GM23338 (cell line): ENCODE results near the gene KCMF1. TPM values are rescaled to one million over a fixed set of nuclear protein-coding genes. Genes with fewer than 3 reads are reported as not detected.

Experiments used
- ATAC-seq: fragments of 200-7000 bp; cut with Tn5 transposase; 3 replicates; pipeline ENCODE4 v1.9.1; 2020
- DNase-seq: peaks from one replicate; pipeline ENCODE4 v3.0.0-alpha.2; 2015; ENCODE audit warnings: low spot score
- H2AFZ ChIP-seq: fragments of 200-600 bp; sonication (generic); 2 replicates; pipeline ENCODE4 v1.8.0; 2016; ENCODE audit warnings: antibody characterized with exemption, mild to moderate bottlenecking, moderate library complexity
- H3F3A ChIP-seq: fragments of 200-600 bp; sonication (generic); replicated peaks from 2 replicates; pipeline ENCODE4 v1.8.0; 2017; ENCODE audit warnings: antibody characterized with exemption, mixed run types, low read depth
- H3K27ac ChIP-seq: fragments of 200-600 bp; sonication (generic); 2 replicates; pipeline ENCODE4 v1.6.1; 2016; ENCODE audit warnings: low read depth
- H3K27me3 ChIP-seq: fragments of 200-600 bp; sonication (generic); 2 replicates; pipeline ENCODE4 v1.8.0; 2016; ENCODE audit warnings: mild to moderate bottlenecking, mixed run types, moderate library complexity; ENCODE audit not compliant: insufficient read depth
- H3K36me3 ChIP-seq: fragments of 200-600 bp; sonication (generic); 2 replicates; pipeline ENCODE4 v1.8.0; 2016; ENCODE audit warnings: mild to moderate bottlenecking; ENCODE audit not compliant: insufficient read depth
- H3K4me1 ChIP-seq: fragments of 200-600 bp; sonication (generic); 2 replicates; pipeline ENCODE4 v1.8.0; 2016; ENCODE audit warnings: mild to moderate bottlenecking, moderate library complexity; ENCODE audit not compliant: insufficient read depth
- H3K4me2 ChIP-seq: fragments of 200-600 bp; sonication (generic); 2 replicates; pipeline ENCODE4 v1.7.1; 2017; ENCODE audit warnings: mixed run types
- H3K4me3 ChIP-seq: fragments of 200-600 bp; sonication (generic); 2 replicates; pipeline ENCODE4 v1.6.1; 2016; ENCODE audit warnings: mixed run types
- H3K79me2 ChIP-seq: fragments of 200-600 bp; sonication (generic); replicated peaks from 2 replicates; pipeline ENCODE4 v1.8.0; 2017; ENCODE audit warnings: mild to moderate bottlenecking; ENCODE audit not compliant: insufficient read depth
- H3K9me2 ChIP-seq: fragments of 200-600 bp; sonication (generic); 2 replicates; pipeline ENCODE4 v1.8.0; 2017; ENCODE audit not compliant: insufficient read depth
- H4K20me1 ChIP-seq: fragments of 200-600 bp; sonication (generic); replicated peaks from 2 replicates; pipeline ENCODE4 v1.8.0; 2017; ENCODE audit warnings: mild to moderate bottlenecking; ENCODE audit not compliant: insufficient read depth
- H3K27ac Mint-ChIP-seq: 2 replicates; pipeline ENCODE4 v1.8.0; 2020; ENCODE audit warnings: inconsistent platforms, mild to moderate bottlenecking, moderate library complexity, mixed read lengths
- H3K27me3 Mint-ChIP-seq: 3 replicates; pipeline ENCODE4 v1.8.0; 2022; ENCODE audit warnings: low read depth, mild to moderate bottlenecking, moderate library complexity, mixed read lengths, inconsistent platforms; ENCODE audit not compliant: insufficient read depth, poor library complexity
- H3K36me3 Mint-ChIP-seq: 3 replicates; pipeline ENCODE4 v1.8.0; 2021; ENCODE audit warnings: low read depth, mild to moderate bottlenecking, inconsistent platforms, moderate library complexity, mixed read lengths
- H3K4me1 Mint-ChIP-seq: 3 replicates; pipeline ENCODE4 v1.8.0; 2020; ENCODE audit warnings: mild to moderate bottlenecking, inconsistent platforms, mixed read lengths
- H3K4me3 Mint-ChIP-seq: 3 replicates; pipeline ENCODE4 v1.8.0; 2021; ENCODE audit warnings: moderate library complexity, mild to moderate bottlenecking, inconsistent platforms, mixed read lengths
- H3K9me3 Mint-ChIP-seq: 3 replicates; pipeline ENCODE4 v1.8.0; 2020; ENCODE audit warnings: moderate library complexity, mild to moderate bottlenecking, inconsistent platforms, mixed read lengths
- CREB1 ChIP-seq: fragments of 250-450 bp; sonication (Bioruptor Pico); IDR thresholded peaks from 2 replicates; pipeline ENCODE4 v1.5.0; 2020; ENCODE audit warnings: low read depth, mild to moderate bottlenecking, moderate library complexity
- CTCF ChIP-seq, 2 experiments: fragments of 200-600 bp in 1 of 2; sonication (generic) in 1 of 2; conservative IDR thresholded peaks; 2 replicates each; pipeline versions ENCODE4 v1.5.1 to v1.6.1; 2016 to 2017; ENCODE audit warnings: antibody characterized with exemption in 2 of 2, low read depth in 2 of 2, mild to moderate bottlenecking in 2 of 2, moderate library complexity in 1 of 2
- ETS1 ChIP-seq: IDR thresholded peaks from 2 replicates; pipeline ENCODE4 v1.6.1; 2016; ENCODE audit warnings: antibody characterized with exemption
- EZH2 ChIP-seq: fragments of 200-600 bp; sonication (generic); IDR thresholded peaks from one replicate; pipeline ENCODE4 v1.8.0; 2017; ENCODE audit warnings: antibody characterized with exemption, mild to moderate bottlenecking, low read depth; ENCODE audit not compliant: unreplicated experiment
- EZH2phosphoT487 ChIP-seq: fragments of 200-600 bp; sonication (generic); IDR thresholded peaks from one replicate; pipeline ENCODE4 v1.8.1; 2018; ENCODE audit warnings: antibody characterized with exemption; ENCODE audit not compliant: unreplicated experiment
- JUNB ChIP-seq: IDR thresholded peaks from one replicate; pipeline ENCODE4 v1.6.1; 2016; ENCODE audit warnings: antibody characterized with exemption; ENCODE audit not compliant: unreplicated experiment
- NANOG ChIP-seq: IDR thresholded peaks from 2 replicates; pipeline ENCODE4 v1.6.1; 2016; ENCODE audit warnings: antibody characterized with exemption, borderline replicate concordance
- POLR2AphosphoS5 ChIP-seq: IDR thresholded peaks from 2 replicates; pipeline ENCODE4 v1.6.1; 2016; ENCODE audit warnings: antibody characterized with exemption, low read depth
- REST ChIP-seq: IDR thresholded peaks from one replicate; pipeline ENCODE4 v1.6.1; 2018; ENCODE audit warnings: antibody characterized with exemption; ENCODE audit not compliant: unreplicated experiment
- STAT1 ChIP-seq: IDR thresholded peaks from one replicate; pipeline ENCODE4 v1.6.1; 2016; ENCODE audit warnings: antibody characterized with exemption; ENCODE audit not compliant: unreplicated experiment
- ZNF114 ChIP-seq: fragments of 250-450 bp; sonication (Bioruptor Pico); IDR thresholded peaks from 2 replicates; pipeline ENCODE4 v1.5.0; 2020; ENCODE audit warnings: mild to moderate bottlenecking, moderate library complexity
- polyA plus RNA-seq: library from polyadenylated mRNA; unstranded; fragments of >200 nt; fragmentation: Nextera tagmentation; extraction: Ambion mirVana; gene quantifications from 2 replicates; pipeline ENCODE4 v1.2.1, GENCODE V29; 2016
- total RNA-seq: library from RNA; depleted of rRNA; stranded (reverse); fragments of >200 nt; shearing (Covaris generic); gene quantifications from 2 replicates; pipeline ENCODE4 v1.2.3, GENCODE V29; 2014

The KCMF1 gene
- total and polyA plus RNA-seq, 2 experiments from 2014 or later: 29.3 to 120 TPM

GRCh38 chr2:84940831-84941412 is 30.0 kb upstream of the KCMF1 start (continued):
- no peak for TF ChIP-seq ETS1
- TF ChIP-seq POLR2AphosphoS5: no peak

- Histone ChIP-seq H3K4me1 (peaks cover 27% of the 10 kb centered on the region), H3K9me2 (no peaks in the 10 kb centered on the region), H4K20me1 (no peaks in the 10 kb centered on the region; the same call in 1 of the 2 replicates), H3K36me3 (no peaks in the 10 kb centered on the region), H3K4me3 (no peak overlapping the region), H3K79me2 (no peaks in the 10 kb centered on the region), H3F3A (0 out of 2 replicates have a peak, but pooled peaks cover 3% of the 10 kb centered on the region), H2AFZ (no peak overlapping the region), H3K27ac (no peak overlapping the region), H3K4me2 (no peak overlapping the region), H3K27me3 (no peaks in the 10 kb centered on the region)
- no peak for DNase-seq
- no peak for ATAC-seq
- no peak overlapping the region for H3K4me3 Mint-ChIP-seq
- no peaks in the 10 kb centered on the region for H3K36me3 Mint-ChIP-seq
- H3K27ac Mint-ChIP-seq: no peak overlapping the region
- no peaks in the 10 kb centered on the region for H3K9me3 Mint-ChIP-seq
- peaks cover 19% of the 10 kb centered on the region for H3K27me3 Mint-ChIP-seq
- H3K4me1 Mint-ChIP-seq: peaks cover 38% of the 10 kb centered on the region
- TF ChIP-seq NANOG (no peak), POLR2AphosphoS5 (no peak), EZH2 (no peak), CREB1 (CRISPR knock-in tag) (no peak), ETS1 (no peak), STAT1 (no peak), JUNB (no peak), REST (no peak), ZNF114 (CRISPR knock-in tag) (no peak), EZH2phosphoT487 (no peak), CTCF (conservative IDR thresholded peaks at IDR 0.05; ENCODE audit: low read depth in 2 of 2) (no peak)
These were observed 28.8 kb upstream of the KCMF1 start for GRCh38 chr2:84942166-84942565.
